HG03159 (cell line): Measurements from ENCODE around the gene AEBP1.

Experiments
- ATAC-seq: cut with Tn5 transposase; IDR thresholded peaks from one replicate; pipeline ENCODE4 v1.9.1; 2021; ENCODE audit warnings: mild to moderate bottlenecking, moderate library complexity; ENCODE audit not compliant: unreplicated experiment

Gene AEBP1

DNA sequence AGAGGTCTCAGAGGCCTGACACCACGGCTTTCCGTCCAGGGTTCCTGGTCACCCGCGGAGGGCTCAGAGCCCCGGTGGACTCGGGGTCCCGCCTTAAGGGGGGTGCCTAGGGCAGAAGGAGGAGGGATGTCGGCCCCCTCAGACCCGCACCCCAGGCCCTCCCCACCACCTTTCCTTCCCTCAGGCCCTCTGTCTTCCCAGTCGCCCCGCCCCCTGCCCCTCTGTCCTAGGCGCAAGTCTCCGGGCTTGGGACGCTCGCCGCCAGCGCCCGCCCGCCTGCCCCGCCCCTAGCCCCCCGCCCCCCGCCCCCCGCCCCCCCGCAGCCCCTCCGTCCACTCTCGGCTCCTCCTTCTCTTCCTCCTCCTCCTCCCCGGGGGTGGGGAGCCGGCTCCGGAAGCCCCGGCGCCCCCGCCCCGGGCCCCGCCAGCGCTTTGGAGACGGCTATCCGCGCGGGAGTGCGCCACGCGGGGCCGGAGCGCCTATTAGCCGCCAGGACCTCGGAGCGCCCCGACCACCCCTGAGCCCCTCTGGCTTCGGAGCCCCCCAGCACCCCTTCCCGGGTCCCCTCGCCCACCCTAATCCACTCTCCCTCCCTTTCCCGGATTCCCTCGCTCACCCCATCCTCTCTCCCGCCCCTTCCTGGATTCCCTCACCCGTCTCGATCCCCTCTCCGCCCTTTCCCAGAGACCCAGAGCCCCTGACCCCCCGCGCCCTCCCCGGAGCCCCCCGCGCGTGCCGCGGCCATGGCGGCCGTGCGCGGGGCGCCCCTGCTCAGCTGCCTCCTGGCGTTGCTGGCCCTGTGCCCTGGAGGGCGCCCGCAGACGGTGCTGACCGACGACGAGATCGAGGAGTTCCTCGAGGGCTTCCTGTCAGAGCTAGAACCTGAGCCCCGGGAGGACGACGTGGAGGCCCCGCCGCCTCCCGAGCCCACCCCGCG is at the start of gene AEBP1:
TSS of gene AEBP1 (plus strand) at position 423 of the 937 bp plus-strand sequence. CDS start at position 744, 321 bp downstream.
- no peak for ATAC-seq

DNA sequence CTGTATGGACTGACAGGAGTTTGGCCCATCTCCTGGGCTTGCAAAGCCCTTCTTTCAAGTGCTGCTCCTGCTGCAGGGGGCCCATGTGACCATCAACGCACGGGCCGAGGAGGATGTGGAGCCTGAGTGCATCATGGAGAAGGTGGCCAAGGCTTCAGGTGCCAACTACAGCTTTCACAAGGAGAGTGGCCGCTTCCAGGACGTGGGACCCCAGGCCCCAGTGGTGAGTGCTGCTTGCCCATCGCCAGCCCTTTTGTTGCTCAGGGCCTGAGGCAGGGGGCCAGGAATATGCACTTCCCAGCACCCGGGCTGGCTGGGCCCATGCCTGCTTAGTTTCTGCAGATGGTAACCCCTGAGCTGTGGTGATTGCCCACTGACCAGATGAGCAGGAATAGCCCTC is 47.5 kb upstream of the AEBP1 start:
- ATAC-seq = no peak

DNA sequence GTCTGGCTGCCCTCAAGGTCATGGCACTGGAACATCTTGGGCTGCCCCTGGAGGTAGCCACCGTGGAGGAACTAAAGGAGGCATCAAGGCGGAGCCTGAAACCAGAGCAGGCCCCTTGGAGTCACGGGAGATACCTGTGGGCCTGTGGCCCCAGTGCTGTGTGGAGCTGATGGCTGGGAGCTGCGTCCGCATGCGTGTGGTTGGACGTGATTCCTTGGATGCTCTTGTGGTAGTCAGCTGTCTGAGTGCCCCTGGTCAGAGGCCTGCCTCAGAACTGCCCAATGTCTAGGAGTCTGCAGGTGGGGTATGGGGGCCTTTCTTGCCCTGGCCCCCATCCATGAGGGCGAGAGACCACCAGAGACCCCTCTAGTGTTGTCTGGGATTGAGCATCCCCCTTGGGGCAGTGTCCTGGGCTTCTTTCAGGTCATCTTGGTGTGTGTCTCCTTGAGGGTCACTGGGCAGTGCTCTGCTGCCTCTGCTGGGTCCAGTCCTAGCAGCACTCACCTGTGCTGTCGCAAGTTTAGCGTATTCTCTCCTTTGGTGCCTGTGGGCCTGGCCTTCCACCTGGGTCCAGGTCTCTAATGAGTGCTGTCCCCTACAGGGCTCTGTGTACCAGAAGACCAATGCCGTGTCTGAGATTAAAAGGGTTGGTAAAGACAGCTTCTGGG is 46.8 kb upstream of the AEBP1 start:
- no peak for ATAC-seq

DNA sequence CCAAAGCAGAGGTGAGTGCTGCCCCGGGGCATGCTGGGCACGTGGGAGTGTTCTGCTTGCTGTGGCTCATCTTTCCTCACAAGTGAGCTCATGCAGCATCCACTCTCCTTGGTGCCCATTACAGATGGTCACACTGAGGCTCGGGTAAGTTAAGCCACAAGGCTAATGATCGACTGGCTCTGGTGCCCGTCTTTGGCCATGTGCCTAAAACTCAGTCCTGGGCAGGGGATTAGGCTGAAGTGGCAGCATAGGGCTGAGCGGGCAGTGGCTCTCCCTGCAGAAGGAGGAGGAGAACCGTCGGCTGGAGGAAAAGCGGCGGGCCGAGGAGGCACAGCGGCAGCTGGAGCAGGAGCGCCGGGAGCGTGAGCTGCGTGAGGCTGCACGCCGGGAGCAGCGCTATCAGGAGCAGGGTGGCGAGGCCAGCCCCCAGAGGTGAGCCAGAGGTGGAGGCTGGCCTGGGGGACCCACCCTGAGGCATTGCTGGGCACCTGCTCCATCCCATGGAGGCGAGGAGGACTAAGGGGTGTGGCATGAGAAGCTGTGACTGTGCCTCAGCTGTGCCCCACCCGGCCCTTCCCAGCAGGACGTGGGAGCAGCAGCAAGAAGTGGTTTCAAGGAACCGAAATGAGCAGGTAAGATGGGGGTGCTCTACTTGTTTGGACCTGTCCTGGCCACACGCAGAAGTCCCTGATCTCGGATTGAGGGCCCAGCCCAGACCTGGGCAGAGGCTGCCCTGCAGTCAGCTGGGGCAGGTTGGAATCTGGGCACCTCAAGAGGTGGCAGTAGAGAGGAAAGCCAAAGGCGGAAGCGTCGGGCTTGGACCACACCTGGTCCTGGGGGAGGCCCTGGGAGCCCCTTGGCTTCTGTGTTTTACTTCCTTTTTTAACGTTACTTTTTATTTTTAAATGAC is 46.0 kb upstream of the AEBP1 start:
- ATAC-seq = no peak

DNA sequence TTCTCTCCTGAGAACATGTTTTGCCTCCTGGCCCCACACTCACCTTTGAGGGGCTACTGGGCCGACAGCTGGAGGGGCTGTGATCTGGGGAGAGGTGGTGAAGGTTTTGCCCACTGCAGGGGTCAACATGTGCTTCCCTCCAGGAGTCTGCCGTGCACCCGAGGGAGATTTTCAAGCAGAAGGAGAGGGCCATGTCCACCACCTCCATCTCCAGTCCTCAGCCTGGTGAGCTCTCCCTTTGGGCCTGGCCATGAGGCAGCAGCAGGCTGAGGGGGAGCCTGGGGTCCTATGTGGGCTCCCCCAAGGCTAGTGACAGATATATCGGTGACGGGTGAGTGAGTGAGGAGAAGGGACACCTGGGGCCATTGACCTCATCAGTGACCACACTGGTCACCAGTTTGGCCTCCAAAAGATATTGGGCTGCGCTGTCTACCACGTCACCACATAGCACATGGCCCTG is 45.4 kb upstream of the AEBP1 start:
- ATAC-seq = no peak

DNA sequence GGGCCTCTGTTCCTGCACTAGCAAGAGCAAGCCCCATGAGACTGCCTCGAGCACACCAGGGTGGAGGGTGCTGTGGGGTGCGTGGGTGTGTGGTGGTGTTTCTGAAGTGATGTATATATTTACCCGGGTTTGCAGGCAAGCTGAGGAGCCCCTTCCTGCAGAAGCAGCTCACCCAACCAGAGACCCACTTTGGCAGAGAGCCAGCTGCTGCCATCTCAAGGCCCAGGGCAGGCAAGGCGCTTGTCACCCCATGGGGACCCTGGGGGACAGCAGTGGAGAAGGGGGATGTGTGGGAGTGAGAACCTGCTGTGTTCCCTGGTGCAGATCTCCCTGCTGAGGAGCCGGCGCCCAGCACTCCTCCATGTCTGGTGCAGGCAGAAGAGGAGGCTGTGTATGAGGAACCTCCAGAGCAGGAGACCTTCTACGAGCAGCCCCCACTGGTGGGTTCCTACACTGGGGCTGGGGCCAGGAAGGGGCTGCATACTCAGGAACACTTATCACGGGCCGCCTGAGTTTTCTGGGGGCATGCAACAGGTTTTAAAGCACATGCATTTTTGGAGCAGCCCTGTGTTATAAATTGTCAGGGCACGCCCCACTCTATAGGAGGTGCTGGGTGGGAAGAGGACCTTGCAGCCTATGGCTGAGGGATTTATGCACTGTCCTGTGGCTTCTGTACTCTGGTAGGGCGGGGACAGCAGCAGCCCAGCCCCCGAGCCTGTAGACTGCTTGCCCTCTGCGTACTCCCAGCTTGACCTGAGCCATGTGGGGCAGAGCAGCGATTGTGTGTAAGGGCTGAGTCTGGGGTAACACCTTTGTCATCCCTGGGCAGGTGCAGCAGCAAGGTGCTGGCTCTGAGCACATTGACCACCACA is 44.7 kb upstream of the AEBP1 start:
- ATAC-seq = no peak

DNA sequence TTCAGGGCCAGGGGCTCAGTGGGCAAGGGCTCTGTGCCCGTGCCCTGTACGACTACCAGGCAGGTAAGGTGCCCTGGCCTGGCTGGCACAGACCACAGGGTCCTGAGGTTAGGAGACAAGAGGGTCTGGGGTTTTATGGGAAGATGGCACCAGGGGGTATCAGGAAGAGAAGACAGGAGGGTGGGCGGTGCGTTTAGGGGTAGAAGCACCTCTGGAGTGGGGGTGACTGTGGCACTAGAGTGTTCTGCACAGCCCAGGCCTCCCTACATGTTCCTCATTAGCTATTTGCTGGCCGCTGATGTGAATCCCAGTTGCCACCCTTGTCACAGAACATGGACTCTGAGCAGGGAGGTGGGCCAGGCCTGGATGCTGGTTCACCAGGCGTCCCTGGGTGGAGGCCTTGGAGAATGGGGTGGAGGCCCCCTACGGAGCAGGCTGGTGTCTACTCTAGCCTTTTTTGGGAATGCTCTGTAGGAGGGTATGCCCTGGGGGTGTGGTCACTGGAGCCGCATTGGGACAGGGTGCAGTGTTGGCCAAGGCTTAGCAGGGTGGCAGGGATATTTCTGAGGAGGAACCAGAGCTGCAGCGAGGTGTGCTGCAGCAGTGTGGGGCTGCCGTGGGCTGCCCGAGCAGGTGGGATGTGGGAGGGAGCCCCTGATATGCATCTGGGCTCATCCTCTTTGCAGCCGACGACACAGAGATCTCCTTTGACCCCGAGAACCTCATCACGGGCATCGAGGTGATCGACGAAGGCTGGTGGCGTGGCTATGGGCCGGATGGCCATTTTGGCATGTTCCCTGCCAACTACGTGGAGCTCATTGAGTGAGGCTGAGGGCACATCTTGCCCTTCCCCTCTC is 43.8 kb upstream of the AEBP1 start:
- ATAC-seq = no peak

DNA sequence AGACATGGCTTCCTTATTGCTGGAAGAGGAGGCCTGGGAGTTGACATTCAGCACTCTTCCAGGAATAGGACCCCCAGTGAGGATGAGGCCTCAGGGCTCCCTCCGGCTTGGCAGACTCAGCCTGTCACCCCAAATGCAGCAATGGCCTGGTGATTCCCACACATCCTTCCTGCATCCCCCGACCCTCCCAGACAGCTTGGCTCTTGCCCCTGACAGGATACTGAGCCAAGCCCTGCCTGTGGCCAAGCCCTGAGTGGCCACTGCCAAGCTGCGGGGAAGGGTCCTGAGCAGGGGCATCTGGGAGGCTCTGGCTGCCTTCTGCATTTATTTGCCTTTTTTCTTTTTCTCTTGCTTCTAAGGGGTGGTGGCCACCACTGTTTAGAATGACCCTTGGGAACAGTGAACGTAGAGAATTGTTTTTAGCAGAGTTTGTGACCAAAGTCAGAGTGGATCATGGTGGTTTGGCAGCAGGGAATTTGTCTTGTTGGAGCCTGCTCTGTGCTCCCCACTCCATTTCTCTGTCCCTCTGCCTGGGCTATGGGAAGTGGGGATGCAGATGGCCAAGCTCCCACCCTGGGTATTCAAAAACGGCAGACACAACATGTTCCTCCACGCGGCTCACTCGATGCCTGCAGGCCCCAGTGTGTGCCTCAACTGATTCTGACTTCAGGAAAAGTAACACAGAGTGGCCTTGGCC is 43.0 kb upstream of the AEBP1 start:
- no peak for ATAC-seq

DNA sequence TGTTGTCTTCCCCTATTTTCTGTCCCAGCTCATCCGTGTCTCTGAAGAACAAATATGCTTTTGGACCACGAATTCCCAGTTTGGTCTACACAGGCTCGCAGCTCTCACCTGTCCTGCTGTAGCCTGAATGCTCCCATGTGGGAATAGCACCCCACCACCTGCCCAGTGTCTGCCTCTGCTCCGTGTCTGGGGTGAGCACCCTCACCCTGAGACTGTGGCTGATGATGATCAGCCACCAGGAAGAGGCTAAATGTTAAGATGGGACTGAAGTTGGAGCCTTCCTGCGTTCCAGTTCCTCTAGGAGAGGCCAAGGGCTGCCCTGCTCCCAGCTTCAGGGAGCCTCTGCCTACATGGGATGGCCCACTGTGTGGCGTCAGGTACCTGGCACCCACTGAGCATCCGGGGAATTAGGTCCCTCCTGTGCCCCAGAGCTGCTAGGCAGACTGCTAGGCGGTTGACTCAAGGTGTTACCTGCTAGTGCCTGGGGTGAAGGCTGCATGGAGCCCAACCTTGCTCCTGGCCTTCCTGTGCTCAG is 42.4 kb upstream of the AEBP1 start:
- ATAC-seq = no peak

DNA sequence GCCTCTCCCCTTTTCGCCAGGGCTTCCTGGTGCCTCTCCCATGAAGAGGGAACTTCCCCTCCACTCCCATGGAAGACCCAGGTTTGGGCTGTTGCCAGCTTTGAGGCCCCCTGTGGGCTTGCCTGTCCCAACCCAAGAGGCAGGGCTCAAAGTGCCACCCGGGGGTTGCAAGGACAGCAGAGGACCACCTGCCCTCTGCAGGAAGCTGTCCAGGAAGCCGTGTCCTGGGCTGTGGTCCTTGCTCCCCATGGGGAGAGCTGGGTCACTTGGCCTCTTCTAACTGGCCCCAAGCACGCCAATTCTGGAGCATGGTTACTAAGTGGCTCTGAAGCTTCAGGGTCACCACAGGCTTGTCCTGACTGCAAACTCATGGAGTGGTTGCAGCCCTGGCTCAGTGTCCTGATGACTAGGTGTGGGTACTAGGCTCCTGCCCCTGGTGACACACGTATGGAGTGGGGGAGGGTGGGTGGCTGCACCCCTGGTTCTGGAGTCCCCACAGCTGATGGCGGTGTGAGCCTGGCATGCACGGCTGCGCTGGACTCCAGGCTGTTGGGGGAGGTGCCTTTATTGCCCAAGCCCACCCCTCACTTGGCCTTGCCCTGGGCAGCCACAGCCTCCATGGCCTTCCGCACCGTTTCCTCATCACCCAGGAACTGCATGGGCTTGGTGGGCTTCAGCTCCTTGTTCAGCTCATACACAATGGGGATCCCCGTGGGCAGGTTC is 41.8 kb upstream of the AEBP1 start:
- ATAC-seq = no peak

DNA sequence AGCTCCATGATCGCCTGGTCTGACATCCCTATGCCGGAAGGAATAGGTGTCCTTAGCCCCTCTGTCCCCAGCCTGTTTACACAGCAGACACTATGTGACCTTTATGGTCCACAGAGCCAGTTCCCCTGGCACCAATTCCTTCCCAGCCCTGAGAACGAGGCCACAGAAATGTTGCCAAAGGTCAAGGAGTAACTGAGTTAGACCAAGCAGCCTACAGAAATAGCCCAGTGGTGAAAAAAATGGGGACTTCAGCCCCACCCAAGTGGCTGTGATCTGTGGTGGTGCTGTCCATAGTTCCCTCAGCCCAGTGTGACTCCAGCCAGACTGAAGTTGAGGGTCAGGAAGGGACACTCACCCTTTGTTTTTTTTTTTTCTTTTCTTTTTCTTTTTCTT is 41.2 kb upstream of the AEBP1 start:
- ATAC-seq = no peak

DNA sequence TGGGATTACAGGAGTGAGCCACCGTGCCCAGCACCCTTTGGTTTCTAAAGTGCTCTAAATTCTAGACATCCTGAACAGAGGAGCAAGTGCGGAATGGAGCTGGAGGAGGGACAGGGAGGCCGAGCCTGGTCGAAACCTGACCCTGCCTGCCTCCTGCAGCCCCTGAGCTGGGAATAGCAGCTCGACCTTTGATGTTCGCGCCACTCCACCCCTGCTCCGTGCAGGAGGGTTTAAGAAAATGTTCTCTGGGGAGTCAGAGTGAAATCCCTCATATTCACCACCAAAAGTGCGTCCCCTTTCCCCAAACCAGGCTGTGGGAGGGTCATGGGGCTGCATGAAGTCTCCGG is 40.6 kb upstream of the AEBP1 start:
- ATAC-seq = no peak

DNA sequence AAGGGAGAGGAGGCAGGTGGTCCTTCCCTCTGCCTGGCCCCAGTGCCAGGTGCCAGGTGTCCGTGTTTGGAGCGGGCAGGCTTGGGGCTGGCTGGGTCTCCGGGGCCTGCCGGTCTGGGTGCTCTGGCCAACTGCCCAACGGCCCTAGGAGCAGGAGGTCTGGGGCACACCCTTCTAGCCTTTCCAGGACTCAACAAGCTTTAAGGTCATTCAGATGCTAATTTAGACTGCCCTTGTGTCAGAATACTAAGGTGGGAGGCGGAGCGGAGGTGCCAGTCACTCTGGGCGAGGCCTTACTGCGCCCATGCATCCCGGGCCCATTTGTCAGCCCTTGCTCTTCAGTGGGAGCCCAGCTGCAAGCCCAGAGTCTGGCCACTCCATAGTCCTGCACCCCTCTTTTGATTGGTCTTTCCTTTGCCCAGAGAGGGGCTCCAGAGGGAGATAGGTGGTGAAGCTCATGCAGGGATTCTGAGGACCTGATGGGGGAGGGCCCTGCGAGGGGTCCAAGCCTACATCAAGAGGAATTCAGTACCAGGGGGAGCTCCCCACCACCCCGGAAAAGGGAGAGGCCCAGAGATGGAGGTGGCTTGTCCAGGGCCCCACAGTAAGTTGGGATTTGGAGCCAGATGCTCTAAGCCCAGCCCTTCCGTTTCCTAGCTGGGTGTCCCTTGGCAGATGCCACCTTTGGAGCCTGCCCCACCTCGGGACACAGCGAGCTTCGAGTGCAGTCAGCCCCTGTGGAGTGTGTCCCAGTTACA is 40.1 kb upstream of the AEBP1 start:
- no peak for ATAC-seq

DNA sequence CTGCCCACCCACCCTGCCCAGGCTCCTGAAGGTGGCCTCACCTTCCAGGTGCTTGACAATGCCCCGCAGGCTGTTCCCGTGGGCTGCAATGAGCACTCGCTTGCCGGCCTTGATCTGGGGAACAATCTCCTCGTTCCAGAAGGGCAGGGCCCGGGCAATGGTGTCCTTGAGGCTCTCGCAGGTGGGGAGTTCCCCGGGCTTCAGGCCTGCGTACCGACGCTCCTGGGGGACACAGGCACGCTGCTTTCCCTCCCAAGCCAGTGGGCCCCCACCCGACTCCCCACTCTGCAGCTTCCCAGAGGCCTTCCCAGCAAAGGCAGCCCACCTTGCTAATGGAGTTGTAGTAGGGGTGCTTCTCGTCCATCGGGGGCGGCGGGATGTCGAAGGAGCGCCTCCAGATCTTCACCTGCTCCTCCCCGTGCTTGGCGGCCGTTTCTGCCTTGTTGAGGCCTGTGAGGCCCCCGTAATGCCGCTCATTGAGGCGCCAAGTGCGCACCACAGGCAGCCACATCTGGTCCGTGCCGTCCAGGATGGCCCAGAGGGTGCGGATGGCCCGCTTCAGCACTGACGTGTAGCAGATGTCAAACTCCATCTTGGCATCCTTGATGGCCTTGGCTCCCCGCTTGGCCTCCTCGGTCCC is 39.2 kb upstream of the AEBP1 start:
- ATAC-seq = no peak

DNA sequence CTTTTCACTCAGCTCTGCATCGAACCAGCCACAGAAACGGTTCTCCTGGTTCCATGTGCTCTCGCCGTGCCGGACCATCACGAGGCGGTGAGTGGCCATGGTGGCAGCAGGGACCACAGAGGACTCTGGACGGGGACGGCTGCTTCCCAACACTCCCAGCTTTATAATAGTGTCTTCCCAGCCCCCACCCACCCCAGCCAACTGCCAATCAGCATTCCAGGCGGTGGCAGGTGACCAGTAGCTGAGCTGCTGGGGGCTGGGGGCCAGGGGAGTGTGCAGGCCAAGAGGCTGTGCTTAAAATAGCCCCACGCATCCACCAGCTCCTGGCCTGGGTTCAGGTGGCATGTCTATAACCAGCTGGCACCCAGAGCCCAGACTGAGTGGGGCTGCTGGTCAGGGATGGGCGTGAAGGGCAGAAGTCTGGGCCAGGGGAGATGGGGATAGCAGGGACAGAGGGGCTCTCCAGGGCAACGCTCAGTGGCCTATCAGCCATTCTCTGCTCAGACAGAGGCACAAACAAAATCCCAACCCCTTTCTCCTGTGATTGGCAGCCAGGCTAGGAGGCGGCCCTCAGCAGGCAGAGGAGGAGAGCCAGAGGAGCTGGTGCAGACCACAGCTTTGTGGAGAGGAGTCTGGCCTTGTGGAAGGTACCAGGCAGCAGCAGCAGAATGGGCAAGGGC is 38.6 kb upstream of the AEBP1 start, which contains the start of gene PGAM2:
TSS of gene PGAM2 (minus strand) at position 137 of the 680 bp plus-strand sequence. CDS start at position 99, 38 bp downstream.
- no peak for ATAC-seq

DNA sequence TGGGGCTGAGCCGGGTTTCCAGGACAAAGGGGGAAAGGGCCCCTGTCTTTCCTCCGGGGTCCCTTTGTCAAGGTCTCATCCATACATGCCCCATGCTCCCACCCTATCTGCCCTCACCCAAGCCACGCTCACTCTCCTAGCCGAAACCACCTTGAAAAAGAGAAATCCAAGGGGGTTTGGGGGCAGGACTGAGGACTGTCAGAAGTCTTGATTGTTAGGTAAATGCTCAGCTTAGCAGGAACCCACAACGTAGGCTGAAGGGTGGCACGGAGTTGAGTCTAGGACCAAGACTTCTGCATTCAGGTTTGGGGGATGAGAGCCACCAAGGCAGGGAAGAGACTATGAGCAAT is 38.1 kb upstream of the AEBP1 start:
- ATAC-seq = no peak
